Raji (cell line): ENCODE results near the gene ATXN1.

Experiments
- POLR2A ChIP-seq: IDR thresholded peaks from 2 replicates; pipeline ENCODE4 v1.6.1; 2011; ENCODE audit warnings: low read depth, low read length, control low read depth; ENCODE audit not compliant: insufficient read depth

The ATXN1 gene

DNA sequence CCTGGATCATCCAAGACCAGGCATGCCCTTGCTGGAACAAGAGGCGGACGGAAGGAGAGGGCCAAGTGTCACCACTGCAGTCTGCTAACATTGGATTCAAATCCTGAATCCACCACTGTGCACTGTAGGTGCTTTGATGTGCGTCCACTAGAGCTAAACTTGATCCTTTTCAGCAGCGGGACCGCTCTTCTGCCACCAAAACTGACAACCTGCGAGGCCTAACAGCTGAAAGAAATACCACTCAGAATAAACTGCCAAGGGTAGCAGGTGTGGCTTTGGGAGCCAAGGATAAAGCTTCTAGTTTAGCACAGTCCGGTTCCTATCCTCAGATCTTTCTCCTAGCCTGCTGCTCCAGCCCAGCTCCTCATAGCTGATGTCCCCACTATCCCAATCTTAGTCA, 108.0 kb downstream of the ATXN1 start:
- TF ChIP-seq POLR2A: no peak

DNA sequence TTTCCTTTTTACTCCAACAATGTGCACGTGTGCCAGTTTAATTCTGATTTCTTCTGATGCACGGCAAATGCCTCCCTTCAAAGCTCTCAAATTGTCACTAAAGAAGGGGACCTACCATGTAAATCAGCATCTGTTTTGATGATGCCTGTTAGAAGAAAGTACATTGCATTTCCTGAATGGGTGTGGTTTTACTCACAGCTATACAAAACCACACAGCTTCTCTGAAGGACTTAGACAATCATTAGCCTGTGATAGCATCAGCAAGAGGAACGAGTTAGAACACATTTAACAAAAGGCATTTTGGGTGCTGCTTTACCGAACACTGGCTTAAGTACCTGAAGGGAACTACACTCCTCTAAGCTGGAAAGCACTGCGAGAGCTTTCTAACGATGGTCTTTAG, 109.4 kb downstream of the ATXN1 start:
- no peak for TF ChIP-seq POLR2A

DNA sequence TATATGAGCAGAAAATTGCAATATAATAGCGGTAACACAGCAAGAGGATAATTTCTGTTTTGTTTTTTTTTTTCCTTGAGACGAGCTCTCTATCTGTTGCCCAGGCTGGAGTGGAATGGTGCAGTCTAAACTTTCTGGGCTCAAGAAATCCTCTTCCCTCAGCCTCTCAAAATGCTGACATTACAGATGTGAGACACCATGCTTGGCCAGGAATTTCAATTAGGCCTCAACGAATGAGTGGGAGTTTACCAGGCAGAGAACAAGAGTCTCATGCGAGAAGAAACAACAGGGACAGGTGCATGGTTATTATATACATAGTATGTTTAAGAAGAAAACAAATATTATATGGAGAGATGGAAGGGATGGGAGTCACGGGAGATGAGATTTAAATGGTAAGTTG, 111.4 kb downstream of the ATXN1 start:
- TF ChIP-seq POLR2A: no peak

DNA sequence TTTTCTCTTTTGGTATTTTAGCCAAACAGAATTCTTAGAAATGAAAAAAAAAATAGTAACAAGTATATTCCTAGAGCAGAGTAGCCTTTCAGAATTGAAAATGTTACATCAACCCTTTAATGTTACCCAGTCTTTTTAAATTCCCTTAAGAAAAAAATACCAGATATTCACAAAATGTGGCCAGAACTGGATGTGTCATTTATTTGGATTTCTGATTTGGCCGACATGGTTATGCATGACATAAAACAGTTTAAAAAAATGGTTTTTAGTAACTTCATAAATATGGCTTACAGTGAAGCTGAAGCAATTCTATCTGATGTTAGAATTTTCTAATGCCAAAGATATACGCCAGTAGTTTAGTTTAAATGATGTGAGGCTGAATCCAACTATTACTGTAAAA, 112.0 kb downstream of the ATXN1 start:
- no peak for TF ChIP-seq POLR2A

DNA sequence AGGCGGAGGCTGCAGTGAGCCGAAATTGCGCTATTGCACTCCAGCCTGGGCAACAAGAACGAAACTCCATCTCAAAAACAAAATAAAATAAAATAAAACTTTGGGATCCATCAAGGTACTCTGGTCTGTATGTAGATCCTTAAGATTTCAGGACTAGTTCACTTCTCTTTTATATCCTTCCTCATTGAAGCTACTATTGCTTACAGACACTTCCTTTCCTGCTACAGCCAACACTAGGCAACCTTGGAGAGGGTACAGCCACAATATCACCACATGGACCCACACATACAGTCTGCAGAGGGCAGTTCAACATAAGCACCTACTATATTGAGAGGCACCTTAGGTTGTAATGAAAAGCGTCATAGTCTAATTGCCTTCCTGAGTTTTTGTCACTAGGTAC, 113.3 kb downstream of the ATXN1 start:
- no peak for TF ChIP-seq POLR2A

DNA sequence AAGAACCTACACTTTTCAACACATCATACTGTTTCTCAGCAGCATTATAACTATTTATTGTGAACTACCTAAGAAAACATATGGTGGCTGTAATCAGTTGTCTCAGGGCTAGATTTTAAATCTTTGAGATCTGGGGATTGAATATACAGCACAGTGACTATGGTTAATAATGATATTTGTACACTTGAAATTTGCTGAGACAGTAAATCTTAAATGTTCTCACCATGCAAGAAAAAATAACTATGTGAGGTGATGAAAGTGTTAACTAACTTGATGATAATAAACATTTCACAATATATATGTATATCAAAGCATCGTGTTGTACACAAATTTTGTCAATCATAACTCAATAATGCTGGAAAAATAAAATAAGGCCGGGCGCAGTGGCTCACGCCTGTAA, 113.8 kb downstream of the ATXN1 start:
- no peak for TF ChIP-seq POLR2A

DNA sequence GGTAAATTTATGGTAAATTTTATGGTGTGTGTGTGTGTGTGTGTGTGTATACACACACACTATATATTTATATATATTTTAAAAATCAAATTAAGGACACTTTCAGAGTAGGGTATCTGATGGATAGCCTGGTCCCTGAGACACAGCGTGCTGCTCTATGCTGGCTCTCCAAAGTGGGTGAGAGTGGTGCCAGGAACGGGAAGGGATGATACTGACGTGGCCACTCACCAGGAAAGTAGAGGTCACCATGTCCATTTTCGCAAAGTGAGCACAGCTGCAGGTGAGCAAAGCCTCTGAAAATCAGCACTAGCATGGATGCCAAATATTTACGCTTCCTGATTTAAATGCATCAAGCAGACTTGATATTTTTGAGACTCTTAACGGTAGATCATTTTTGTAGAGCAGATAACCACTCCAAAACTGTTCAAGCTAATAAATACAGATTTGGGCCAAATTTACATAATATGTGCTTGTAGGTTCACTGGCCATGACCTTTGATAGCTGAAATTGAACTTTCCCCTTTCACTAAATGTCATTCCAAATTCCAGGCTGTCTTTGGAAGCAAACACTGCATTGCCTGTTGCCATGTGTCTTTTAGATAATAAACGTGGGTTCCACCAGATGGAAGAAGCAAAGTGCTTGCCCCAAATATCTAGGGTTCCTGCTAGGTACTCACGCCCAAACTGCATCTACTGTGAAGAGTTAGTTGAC, 116.6 kb downstream of the ATXN1 start:
- TF ChIP-seq POLR2A: no peak

DNA sequence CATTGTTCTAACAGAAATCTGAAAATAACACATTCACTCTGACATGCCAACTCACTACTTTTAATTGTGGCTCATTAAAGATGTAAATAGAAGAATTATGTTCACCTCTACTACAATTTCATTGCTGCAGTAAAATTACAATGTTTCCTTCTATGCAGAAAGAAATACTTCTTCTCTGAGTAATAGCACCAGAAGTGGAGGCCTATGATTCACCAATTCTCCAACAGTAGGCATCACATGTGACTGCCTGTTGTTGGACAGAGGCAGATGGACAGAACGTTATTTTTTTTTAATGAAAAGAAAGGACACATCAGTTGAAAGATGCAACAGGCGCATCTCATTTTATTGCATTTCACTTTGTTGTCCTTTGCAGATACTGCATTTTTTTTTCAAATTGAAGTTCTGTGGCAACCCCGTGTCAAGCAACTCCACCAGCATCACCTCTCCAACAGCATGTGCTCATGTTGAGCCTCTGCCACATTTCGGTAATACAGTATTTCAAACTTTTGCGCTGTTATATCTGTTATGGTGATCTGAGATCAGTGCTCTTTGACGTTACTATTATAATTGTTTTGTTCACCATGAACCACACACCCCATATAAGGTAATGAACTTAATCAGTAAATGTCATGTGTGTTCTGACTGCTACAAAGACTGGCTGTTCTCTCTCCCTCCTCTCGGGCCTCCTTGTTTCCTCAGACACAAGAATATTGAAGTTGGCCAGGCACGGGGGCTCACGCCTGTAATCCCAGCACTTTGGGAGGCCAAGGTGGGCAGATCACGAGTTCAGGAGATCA, 121.4 kb downstream of the ATXN1 start:
- TF ChIP-seq POLR2A: no peak

DNA sequence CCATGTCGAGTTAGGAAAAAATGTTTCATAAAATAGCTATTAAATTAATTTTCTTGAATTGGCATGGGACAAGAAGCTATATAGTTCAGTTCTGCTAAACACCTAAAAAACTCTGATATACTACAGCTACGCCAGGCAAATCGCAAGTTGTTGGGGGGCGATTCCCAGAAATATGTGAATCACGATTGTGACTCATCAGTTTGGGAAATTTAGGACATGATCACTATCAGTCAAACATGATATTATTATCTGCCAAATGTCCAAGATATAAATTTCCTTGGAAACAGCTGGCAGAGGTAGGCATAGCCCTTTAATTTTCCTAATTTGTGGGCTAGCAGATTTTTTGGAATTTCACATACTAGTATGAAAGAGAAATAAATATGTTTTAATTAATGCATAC, 123.6 kb downstream of the ATXN1 start:
- TF ChIP-seq POLR2A: no peak

DNA sequence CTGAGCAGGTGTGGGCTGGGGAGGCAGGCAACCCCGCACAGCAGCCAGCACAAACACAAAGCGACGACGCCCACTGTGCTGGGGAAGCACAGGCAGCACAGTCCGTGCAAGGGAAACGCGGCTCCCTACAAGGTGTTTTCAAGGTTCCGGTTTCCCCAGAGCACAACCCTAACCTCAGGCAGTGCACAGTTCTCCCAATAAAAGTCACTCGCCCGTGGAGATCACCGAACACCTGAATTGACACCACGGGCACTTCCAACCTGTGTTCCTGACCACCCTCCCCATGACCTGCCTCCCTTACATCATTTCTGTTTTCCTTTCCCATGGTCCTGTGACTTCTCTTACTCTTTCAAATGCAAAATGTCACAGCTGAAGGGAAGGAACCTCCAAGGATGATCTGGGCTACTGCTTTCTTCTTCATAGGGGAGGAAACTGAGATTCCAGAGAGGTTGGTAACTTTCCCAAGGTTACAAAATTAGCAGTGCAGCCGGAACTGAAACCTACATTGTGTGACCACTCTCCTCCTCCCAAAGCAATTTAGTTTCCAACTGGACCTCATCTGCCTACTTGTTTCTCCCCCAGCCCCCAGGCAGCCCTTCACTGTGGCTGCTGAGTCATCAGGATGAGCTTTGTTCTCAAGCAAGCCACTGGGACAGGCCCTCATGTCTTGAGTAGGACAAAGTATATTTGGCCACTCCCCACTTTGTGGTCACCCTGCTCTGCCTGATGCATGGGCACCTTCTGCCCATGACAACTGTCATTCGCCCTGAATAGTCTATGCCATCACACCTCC, 125.3 kb downstream of the ATXN1 start:
- no peak for TF ChIP-seq POLR2A

DNA sequence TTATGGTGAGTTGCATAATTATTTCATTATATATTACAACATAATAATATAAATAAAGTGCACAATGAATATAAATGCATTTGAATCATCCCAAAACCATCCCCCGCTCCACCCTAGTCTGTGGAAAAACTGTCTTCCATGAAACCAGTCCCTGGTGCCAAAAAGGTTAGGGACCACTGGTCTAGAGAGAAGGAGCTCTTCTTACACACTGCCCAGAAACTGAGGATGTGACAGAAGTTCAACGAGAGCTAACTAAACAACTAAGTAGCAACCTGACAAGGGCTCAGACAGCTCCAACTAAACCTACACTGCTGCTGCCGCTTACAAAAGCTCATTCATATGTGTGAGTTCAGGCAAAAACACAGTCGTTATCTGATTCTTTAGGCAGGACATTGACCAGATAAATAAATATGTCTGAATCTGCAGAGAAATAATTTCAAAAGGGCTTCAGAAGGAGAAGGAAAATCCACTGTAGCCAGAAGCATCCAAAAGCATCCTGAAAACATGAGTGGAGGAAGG, 125.9 kb downstream of the ATXN1 start:
- TF ChIP-seq POLR2A: no peak

DNA sequence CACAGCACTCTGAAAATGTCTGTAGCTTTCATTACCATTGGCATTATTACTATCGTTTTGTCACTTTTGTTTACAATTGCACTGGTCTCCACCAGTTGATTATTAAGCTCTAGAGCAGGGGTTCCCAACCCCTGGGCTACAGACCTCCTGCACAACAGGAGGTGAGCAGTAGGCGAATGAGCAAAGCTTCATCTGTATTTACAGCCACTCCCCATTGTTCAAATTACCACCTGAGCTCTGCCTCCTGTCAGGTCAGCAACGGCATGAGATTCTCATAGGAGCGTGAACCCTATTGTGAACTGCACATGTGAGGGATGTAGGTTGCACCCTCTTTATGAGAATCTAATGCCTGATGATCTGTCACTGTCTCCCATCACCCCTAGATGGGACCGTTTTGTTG, 126.4 kb downstream of the ATXN1 start:
- TF ChIP-seq POLR2A: no peak

DNA sequence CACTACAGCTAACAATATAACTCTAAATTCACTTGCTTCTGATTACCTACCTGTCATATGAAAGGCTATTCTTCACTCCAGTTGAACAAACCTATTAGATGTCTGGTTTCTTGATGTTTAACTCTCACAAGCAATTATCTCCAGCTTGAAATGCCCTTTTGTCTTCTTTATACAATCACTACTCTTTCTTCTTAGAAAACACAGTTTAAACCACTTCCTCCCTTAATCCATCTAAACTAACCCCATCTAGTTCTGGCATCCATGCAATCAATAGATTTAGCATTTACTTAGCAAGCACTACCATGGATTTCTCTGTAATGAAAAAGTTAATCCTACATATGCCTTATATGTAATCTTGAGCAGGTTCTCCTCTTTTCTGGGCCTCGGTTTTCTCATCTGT, 127.3 kb downstream of the ATXN1 start:
- TF ChIP-seq POLR2A: no peak

DNA sequence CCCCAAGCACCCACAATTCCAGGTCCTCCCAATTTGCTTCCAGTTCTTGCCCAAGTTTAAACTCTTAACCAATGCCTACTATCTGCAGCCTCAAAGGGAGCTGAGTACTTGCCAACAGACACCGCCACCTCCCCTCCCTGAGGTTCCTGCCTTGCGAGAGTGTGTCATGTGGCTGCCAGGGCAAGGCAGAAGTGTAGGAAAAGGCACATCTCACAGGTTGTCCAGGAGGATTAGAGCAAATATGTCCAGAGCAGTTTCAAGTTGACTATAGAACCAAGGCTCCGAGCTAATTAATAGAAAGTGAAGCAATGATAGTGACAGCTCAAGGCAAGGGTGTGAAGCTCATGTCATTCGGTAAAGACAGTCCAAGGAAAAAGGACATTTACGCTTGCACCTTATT, 127.8 kb downstream of the ATXN1 start:
- TF ChIP-seq POLR2A: no peak

DNA sequence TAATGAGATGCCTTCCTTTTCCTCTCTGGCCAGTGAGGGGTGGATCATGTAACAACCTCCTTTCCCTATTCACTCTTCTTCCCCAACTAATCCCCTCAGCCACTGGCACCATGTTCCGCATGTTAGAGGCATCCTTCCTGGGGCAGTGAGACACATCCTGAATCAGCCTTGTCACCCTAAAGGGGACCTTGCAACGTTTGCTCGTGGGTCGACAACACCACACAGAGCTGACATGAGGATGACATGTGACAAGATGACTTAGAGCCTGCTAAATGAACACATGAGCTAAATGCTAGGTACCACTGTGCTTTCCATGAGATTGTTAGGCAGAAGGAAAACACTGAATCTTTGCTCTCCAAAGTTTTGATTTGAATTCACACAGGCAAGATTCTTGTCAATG, 129.2 kb downstream of the ATXN1 start:
- no peak for TF ChIP-seq POLR2A

DNA sequence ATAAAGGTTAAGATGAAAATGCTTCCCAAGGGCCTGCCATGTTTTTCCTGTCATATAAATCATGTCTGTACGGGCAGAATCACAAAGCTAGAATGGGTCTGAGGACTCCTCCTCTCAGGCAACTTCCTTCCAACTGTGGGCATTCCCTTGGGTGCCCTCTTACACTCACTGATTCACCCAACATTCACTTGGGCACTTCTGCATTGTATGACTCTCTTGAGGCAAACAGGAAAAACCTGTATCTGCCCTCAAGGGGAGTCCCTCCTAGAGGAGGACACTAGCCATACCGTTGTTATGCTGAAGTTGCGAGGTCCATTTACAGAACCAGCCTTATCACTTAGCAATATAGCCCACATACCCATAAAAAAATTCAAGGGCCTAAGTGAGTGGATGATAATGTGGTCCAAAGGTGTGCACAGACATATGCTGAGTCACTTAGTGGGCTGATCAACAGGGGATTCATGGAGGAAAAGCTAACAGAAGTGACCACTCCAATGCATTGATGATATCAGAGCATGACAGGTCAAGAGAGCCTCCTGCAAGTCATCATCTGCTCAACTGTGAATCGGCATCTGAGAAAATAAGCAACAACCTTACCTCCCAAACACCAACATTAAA, 131.1 kb downstream of the ATXN1 start:
- TF ChIP-seq POLR2A: no peak

DNA sequence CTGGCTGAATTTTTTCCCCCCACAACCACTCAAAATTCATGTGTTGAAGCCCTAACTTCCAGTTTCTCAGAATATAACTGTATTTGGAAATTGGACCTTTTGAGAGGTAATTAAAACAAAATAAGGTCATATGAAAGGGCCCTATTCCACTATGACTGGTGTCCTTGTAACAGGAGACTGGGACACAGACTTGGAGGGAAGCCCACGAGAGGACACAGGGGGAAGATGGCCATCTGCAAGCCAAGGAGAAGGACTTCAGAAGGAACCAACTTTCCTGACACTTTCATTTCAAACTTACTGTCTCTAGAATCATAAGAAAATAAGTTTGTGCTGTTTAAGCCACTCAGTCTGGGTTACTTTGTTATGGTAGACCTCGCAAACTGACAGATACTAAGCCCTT, 134.6 kb downstream of the ATXN1 start:
- no peak for TF ChIP-seq POLR2A
